Esophagus muscularis mucosa (tissue), 4 donors: ENCODE results near the gene MAP3K6.

Experiments
- EP300 ChIP-seq: sonication (generic); formaldehyde crosslinking; IDR thresholded peaks from one replicate; pipeline ENCODE4 v1.6.1; 2017; ENCODE audit warnings: antibody characterized with exemption
- POLR2A ChIP-seq: fragments of 450-650 bp; IDR thresholded peaks from one replicate; pipeline ENCODE4 v1.6.1; 2017; ENCODE audit warnings: antibody characterized with exemption, moderate library complexity, mild to moderate bottlenecking, low read depth
- POLR2AphosphoS5 ChIP-seq, 2 donors: sonication (generic); formaldehyde crosslinking; IDR thresholded peaks; one replicate each; pipeline ENCODE4 v1.6.1; 2017; ENCODE audit warnings: antibody characterized with exemption in 2 of 2
- TF ChIP-seq, protein P1 (sequence below), 3 experiments: fragments of 200-600 bp in 2 of 3; fragments of 450-650 bp in 1 of 3; sonication (generic) in 2 of 3; IDR thresholded peaks; one replicate each; pipeline ENCODE4 v1.5.1; 2017 to 2019; ENCODE audit warnings: antibody characterized with exemption in 3 of 3, mild to moderate bottlenecking in 2 of 3, moderate library complexity in 1 of 3

DNA sequence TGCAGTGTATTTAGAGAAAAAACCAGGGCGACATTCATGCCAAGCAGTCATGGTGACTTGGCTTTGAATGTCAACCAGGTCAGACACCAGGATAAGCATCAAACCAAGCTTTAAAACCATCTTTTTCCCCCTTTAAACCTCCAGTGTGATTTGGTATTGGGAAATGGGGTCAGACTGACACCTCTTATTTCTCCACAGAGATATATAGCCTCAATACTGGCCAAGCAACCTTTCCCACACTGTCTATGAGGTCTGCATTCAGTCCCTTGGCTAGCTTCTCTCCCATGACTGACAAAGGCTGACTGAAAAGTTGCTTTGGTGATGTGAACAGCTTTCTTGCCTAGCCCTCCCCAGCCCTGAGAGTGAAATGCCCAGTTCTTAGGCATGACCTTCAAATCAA lies 47.3 kb upstream of the MAP3K6 start:
- TF ChIP-seq POLR2A (no peak), EP300 (no peak), POLR2AphosphoS5 (IDR thresholded peaks at IDR 0.05) (no peak)
- TF ChIP-seq, protein P1, sequence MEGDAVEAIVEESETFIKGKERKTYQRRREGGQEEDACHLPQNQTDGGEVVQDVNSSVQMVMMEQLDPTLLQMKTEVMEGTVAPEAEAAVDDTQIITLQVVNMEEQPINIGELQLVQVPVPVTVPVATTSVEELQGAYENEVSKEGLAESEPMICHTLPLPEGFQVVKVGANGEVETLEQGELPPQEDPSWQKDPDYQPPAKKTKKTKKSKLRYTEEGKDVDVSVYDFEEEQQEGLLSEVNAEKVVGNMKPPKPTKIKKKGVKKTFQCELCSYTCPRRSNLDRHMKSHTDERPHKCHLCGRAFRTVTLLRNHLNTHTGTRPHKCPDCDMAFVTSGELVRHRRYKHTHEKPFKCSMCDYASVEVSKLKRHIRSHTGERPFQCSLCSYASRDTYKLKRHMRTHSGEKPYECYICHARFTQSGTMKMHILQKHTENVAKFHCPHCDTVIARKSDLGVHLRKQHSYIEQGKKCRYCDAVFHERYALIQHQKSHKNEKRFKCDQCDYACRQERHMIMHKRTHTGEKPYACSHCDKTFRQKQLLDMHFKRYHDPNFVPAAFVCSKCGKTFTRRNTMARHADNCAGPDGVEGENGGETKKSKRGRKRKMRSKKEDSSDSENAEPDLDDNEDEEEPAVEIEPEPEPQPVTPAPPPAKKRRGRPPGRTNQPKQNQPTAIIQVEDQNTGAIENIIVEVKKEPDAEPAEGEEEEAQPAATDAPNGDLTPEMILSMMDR (IDR thresholded peaks at IDR 0.05), result no peak
